SJCRH30 (cell line): Measurements from ENCODE around the gene USPL1. TPM values are rescaled to one million over a fixed set of nuclear protein-coding genes. Genes with fewer than 3 reads are reported as not detected.
A peak's percentile ranks its signal among the peaks of the same experiment; 100 is the strongest.

Source experiments
- DNase-seq, 2 experiments: peaks; one replicate each; pipeline ENCODE4 v3.0.0-alpha.2; 2015 to 2020
- H3K27ac ChIP-seq: fragments of 250-450 bp; sonication (Bioruptor Pico); 2 replicates; pipeline ENCODE4 v1.5.1; 2020; ENCODE audit warnings: mild to moderate bottlenecking, moderate library complexity
- H3K27me3 ChIP-seq: fragments of 250-450 bp; sonication (Bioruptor Pico); 2 replicates; pipeline ENCODE4 v1.5.1; 2020; ENCODE audit warnings: mild to moderate bottlenecking, moderate library complexity
- H3K36me3 ChIP-seq: fragments of 250-450 bp; sonication (Bioruptor Pico); 2 replicates; pipeline ENCODE4 v1.5.1; 2020; ENCODE audit warnings: mild to moderate bottlenecking, moderate library complexity
- H3K4me1 ChIP-seq: fragments of 250-450 bp; sonication (Bioruptor Pico); 2 replicates; pipeline ENCODE4 v1.5.1; 2020; ENCODE audit warnings: mild to moderate bottlenecking, moderate library complexity
- H3K4me3 ChIP-seq: fragments of 250-450 bp; sonication (Bioruptor Pico); 2 replicates; pipeline ENCODE4 v1.5.1; 2020; ENCODE audit warnings: mild to moderate bottlenecking, moderate library complexity
- H3K9me3 ChIP-seq: fragments of 250-450 bp; sonication (Bioruptor Pico); replicated peaks from 2 replicates; pipeline ENCODE4 v1.5.1; 2020; ENCODE audit warnings: mild to moderate bottlenecking, moderate library complexity
- total RNA-seq: library from RNA; depleted of rRNA; stranded (reverse); fragments of >200 nt; shearing (Covaris generic); gene quantifications from 2 replicates; pipeline ENCODE4 v1.2.3, GENCODE V29; 2014

USPL1 gene
- total RNA-seq, 1 experiment from 2014 or later: 46.0 TPM

DNA sequence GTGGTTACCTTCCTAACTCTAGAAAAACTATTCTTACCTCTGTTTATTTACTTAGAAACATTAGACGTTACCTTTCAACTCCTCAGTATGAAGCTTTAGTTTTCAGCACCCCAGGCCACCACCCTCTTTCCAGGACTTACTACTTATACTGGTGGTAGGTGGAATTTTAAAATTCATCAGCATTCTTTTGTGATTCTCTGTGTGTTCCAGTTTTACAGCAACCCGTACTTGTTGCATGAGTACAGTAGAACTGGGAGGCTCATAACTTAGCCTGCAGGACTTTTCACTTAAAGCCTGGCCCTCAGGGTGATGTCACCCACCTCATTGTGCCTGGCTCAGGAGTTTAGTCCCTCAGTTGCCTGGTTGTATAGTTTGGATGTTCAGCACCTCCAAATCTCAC is 68.3 kb downstream of the USPL1 start:
- no peaks in the 10 kb centered on the region for H3K27me3 ChIP-seq
- peak in 1 of 2 experiments; percentile 44 for DNase-seq
- H3K36me3 ChIP-seq: no peaks in the 10 kb centered on the region
- H3K9me3 ChIP-seq: peaks cover 4% of the 10 kb centered on the region; the same call in 1 of the 2 replicates
- H3K27ac ChIP-seq: no peak overlapping the region
- H3K4me3 ChIP-seq: no peak overlapping the region
- H3K4me1 ChIP-seq: peaks cover 31% of the 10 kb centered on the region

DNA sequence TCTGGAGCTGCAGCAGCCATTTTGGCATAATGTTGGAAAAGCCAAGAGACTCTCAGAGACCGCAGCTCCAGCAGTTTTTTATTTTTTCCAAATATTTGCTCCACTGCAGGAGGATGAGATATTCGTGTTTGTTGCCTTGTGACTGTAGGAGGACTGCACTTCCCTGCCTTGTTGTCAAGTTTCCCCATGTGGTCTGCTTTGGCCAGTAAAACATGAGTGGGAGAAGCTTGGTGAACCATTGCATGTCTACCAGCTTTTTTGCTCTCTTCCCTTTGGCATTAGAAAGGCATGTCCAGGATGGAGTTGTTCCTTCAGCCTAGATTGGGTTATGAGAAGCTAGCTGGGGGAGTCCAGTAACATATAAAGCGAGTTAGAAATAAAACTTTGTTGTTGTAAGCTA is 69.9 kb downstream of the USPL1 start:
- Histone ChIP-seq H3K36me3 (no peaks in the 10 kb centered on the region), H3K27ac (no peak overlapping the region), H3K4me1 (peaks cover 23% of the 10 kb centered on the region), H3K27me3 (no peaks in the 10 kb centered on the region), H3K4me3 (no peak overlapping the region), H3K9me3 (peaks cover 4% of the 10 kb centered on the region; the same call in 1 of the 2 replicates)
- no peak for DNase-seq

DNA sequence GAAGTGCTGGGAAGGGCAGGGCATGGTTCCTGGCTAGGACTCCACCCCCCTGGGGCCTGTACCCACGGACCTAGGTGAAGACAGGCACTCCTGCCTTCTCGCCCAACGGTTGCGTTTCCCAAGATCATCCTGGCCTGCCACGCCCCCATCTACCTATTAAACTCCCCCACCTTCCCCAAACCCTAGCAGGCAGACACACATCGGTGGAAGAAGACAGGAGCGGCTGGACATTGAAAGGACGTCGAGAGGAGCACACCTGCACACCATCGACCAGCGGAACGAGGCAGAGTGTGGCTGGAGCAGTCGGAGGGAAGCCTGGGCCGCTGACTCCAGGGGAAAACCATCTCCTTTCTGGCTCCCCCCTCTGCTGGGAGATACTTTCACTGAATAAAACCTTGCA is 72.0 kb downstream of the USPL1 start:
- Histone ChIP-seq H3K36me3 (no peaks in the 10 kb centered on the region), H3K9me3 (peaks cover 4% of the 10 kb centered on the region; the same call in 1 of the 2 replicates), H3K27me3 (no peaks in the 10 kb centered on the region), H3K27ac (peak overlapping the region; percentile 91), H3K4me3 (peak overlapping the region; percentile 57), H3K4me1 (peaks cover 17% of the 10 kb centered on the region; the same call in 1 of the 2 replicates)
- DNase-seq: no peak

DNA sequence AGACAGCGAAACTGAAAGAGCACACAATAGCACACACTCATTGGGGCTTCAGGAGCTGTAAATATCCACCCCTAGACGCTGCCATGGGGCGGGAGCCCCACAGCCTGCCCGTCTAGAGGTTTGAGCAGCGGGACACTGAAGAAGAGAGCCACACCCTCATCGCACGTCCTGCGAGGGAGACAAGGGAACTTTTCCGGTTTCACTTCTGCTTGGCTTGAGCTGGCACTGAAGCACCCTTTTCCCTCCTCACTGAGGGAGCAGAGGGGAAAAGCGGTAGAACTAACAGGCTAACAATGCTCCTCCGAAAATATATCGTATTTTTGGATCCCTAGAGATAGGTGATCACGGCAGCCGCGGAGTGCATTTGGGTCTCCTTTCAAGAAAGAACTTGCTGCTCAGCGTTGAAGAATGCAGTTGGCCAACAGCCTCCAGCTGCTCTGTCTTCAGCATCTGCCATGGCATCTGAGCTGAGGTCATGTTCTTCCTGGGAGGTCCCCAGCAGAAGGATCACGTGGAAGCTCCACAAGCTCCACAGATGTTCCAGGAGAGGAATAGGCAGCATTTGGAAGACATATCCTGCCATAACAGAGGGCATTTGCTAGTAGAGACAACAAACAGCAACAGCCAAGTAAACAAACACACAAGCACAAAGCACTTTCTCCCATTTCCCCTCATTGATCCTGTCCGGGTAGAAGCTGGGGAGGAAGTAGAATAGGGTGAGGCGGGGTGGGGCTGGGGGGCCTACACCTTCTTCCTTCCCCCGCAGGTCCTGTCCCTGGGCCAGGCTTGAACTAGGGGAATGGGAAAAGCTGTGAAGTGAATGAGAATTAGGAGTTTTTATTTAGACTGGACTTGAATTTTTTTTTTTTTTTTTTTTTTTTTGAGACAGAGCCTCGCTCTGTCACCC is 72.8 kb downstream of the USPL1 start:
- DNase-seq: peak; percentile 95 to 97
- Histone ChIP-seq H3K9me3 (peaks cover 4% of the 10 kb centered on the region; the same call in 1 of the 2 replicates), H3K36me3 (no peaks in the 10 kb centered on the region), H3K4me3 (peak overlapping the region; percentile 57), H3K4me1 (peaks cover 15% of the 10 kb centered on the region), H3K27me3 (no peaks in the 10 kb centered on the region), H3K27ac (peak overlapping the region; percentile 91)

DNA sequence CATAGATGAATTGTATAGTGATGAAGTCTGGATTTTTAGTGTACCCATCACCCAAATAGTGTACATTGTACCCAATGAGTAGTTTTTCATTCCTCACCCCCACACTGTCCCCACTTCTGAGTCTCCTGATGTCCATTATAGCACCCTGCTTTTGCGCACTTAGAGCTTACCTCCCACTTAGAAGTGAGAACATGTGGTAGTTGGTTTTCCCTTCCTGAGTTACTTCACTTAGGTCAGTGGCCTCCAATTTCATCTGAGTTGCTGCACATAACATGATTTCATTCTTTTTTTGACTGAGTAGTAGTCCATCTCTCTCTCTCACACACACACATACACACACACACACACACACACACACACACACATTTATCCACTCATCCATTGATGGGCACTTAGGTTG is 74.4 kb downstream of the USPL1 start:
- H3K4me1 ChIP-seq: peaks cover 19% of the 10 kb centered on the region
- peaks cover 4% of the 10 kb centered on the region; the same call in 1 of the 2 replicates for H3K9me3 ChIP-seq
- H3K36me3 ChIP-seq: no peaks in the 10 kb centered on the region
- no peaks in the 10 kb centered on the region for H3K27me3 ChIP-seq
- no peak for DNase-seq
- H3K27ac ChIP-seq: no peak overlapping the region
- H3K4me3 ChIP-seq: no peak overlapping the region

DNA sequence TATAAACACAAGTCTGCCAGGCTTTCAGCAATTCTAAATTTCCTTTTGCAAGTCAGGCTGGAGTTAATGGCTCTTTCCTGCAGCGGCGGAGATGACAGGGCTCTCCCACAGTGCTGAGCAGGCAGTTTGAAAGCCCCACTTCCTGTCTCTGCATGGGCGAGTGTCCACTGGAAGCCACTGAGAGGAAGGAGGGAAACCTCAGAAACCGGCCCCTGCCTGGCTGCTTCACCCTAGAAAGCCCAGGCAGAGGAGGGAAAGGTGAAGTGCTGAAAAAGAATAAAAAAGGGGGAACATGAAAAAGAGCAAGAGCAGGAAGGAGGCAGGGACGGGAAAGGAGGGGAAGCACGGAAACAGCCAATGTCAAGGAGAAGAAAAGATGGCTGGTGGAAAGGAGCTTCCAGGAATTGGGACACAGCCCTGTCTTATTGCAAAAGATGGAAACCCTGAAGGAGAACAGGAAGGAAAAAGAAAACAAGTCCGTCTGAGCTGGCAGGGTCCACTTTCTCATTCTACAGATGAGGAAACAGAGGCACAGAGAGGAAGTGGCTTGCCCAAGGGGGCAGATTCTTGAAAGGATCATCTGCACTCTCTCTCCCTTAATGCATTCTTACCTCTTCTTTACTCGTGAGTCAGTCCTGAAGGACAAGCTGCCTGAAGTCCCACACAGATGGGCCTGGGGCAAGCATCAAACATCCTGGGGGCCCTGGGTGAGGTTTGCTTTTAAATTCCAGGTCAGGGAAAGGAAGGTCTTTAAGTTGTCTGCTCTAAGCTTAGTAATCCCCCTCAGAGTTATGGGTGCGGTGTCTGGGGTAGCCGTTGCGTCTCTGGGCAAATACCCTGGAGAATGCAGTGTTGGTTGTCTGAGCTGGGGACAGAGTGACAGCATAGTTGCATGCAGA is 78.8 kb downstream of the USPL1 start:
- H3K27ac ChIP-seq: no peak overlapping the region
- peak; percentile 40 to 63 for DNase-seq
- H3K4me3 ChIP-seq: no peak overlapping the region
- no peaks in the 10 kb centered on the region for H3K9me3 ChIP-seq
- no peaks in the 10 kb centered on the region for H3K27me3 ChIP-seq
- H3K4me1 ChIP-seq: peaks cover 21% of the 10 kb centered on the region
- no peaks in the 10 kb centered on the region for H3K36me3 ChIP-seq

DNA sequence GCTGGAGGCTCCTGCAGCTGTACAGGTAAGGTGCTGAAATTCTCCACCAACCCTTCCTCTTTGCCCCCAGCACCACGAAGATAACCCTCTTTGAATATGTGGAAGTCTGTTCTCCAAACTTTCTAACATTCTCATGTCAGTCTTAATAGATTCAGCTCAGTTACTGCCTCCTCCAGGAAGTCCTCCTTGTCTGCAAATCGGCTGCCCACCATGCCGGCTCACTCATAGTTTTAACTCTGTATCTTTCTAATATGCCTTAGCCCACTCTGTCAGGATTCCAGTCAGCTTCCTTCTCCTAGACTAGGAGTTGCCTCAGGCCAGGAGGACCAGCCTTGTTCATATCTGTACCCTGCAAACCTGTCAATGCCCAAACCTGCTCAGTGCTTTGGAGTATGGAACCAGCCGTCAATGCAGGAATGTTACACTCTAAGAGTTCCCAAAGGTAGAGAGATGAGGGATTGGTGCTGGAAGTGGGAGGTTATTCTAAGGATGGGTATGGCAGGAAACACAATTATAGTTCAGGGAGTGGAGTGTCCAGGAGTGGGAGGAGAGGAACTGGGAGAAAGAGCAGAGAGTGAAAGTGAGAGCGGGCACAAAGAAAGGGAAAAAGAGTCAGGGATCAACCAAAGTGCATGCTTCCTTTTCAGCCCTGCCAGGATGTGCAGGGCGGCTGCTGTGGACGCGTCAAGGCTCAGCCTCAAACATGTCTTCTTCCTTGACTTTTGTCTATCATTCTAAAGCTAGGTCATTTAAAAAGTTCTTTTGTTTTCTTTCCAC is 79.6 kb downstream of the USPL1 start:
- DNase-seq: peak in 1 of 2 experiments; percentile 28
- Histone ChIP-seq H3K27ac (peak overlapping the region; percentile 15; the same call in 1 of the 2 replicates), H3K4me1 (peaks cover 21% of the 10 kb centered on the region), H3K4me3 (peak overlapping the region; percentile 36), H3K9me3 (no peaks in the 10 kb centered on the region), H3K27me3 (no peaks in the 10 kb centered on the region), H3K36me3 (no peaks in the 10 kb centered on the region)

DNA sequence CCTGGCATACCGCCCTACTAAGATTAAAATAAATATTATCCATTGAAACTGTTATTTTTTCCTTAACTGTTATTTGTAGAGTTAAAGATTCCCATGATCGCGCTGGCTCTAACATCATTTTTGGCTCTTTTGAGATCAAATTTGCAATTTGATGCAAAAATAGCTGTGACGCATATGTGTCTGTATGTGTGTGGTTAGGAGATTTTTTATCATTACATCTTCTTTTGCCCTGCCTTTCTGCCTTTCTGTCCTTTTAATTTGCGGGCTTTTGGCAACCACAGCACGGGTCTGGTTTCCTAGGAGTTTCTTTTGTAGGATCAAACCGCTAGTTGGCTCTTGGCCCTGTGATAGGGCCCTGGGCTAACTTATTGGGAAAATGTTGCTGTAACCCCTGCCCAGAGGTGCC is 80.3 kb downstream of the USPL1 start:
- DNase-seq: peak; percentile 55 to 73
- Histone ChIP-seq H3K27me3 (no peaks in the 10 kb centered on the region), H3K4me1 (peaks cover 21% of the 10 kb centered on the region), H3K4me3 (peak overlapping the region; percentile 36), H3K27ac (peak overlapping the region; percentile 15; the same call in 1 of the 2 replicates), H3K36me3 (no peaks in the 10 kb centered on the region), H3K9me3 (no peaks in the 10 kb centered on the region)

DNA sequence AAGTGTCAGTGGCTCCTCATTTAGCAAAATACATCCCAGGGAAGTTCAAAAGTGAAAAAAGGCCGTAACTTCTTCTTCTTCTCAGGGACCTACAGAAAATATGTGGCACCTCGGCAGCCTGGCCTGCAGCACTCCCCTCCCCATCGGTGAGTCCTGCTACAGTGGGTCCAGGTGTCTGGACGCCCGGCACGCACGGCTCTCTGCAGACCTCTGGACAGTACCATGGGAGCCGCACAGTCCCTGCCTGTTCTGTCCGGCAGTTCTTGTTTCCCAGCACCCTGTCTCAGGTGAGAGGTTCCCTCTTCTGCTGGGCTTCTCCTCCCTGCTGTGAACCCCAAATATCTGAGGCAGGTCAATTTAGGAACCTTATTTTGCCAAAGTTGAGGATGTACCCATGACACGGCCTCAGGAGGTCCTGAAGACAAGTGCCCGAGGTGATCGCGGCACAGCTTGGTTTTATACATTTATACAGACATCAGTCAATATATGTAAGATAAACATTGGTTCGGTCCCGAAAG is 80.8 kb downstream of the USPL1 start:
- Histone ChIP-seq H3K36me3 (no peaks in the 10 kb centered on the region), H3K27ac (no peak overlapping the region), H3K4me1 (peaks cover 21% of the 10 kb centered on the region), H3K4me3 (no peak overlapping the region; the same call in 1 of the 2 replicates), H3K27me3 (no peaks in the 10 kb centered on the region), H3K9me3 (no peaks in the 10 kb centered on the region)
- no peak for DNase-seq

DNA sequence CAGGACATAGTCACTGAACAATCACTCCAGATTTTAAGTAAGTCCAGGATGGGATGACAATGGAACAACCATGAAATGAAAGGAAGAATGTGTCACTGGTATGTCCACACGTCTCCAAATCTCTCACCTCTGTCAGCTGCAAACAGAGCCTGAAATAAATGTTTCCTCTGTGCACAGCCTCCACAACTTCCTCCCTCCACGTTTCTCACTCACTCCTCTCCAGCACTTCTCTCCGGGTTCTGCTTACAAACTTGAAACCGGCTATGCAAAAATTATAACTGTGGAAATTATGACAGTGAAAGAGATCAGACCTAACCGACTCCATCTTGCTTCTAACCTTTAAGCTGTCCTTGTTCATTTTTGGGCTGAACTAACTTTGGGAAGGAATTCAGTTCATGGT is 82.6 kb downstream of the USPL1 start:
- H3K4me3 ChIP-seq: no peak overlapping the region
- no peaks in the 10 kb centered on the region for H3K9me3 ChIP-seq
- no peaks in the 10 kb centered on the region for H3K36me3 ChIP-seq
- peaks cover 21% of the 10 kb centered on the region for H3K4me1 ChIP-seq
- no peaks in the 10 kb centered on the region for H3K27me3 ChIP-seq
- no peak for DNase-seq
- H3K27ac ChIP-seq: no peak overlapping the region

DNA sequence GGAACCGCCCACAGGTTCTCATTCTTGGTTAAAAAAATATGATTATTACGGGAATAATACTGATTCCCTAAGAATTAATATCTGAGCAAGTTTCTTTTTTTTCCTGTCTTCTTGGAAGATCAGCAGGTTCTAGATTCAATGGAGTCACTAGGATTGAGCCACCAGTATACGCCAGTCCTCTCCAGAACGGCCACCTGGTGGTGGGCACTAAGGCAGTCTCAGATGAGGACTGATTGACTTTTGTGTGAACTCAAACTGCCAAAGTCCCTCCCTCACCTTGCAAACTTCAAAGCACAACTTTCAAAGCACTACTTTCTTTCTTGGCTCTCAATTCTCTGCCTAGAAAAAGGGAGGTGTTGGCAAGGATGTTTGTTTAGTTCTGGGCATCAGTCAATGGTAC is 84.3 kb downstream of the USPL1 start:
- H3K27ac ChIP-seq: no peak overlapping the region
- H3K4me3 ChIP-seq: no peak overlapping the region
- no peaks in the 10 kb centered on the region for H3K27me3 ChIP-seq
- no peaks in the 10 kb centered on the region for H3K36me3 ChIP-seq
- no peaks in the 10 kb centered on the region for H3K9me3 ChIP-seq
- DNase-seq: no peak
- peaks cover 12% of the 10 kb centered on the region; the same call in 1 of the 2 replicates for H3K4me1 ChIP-seq

DNA sequence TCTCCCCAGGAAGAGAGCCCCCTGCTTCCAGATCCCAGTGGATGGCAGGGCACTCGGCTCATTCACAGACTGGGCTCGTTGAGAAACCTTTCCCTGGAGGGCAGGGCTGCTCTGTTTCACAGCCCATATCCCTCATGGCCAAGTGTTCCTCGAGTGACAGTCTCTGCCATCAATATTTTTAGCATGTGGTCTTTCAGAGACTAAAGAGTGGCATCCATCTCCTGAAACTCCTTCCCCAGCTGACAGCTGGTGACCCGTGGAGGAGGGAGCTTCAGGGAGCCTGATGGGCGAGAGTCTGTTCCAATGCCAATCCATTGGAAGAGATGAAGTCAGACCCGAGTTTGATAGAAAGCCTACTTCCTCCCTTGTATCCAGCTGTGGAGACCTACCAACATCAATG is 86.9 kb downstream of the USPL1 start:
- no peaks in the 10 kb centered on the region for H3K27me3 ChIP-seq
- no peak overlapping the region for H3K27ac ChIP-seq
- no peak overlapping the region for H3K4me3 ChIP-seq
- H3K36me3 ChIP-seq: no peaks in the 10 kb centered on the region
- 0 out of 2 replicates have a peak, but pooled peaks cover 4% of the 10 kb centered on the region for H3K4me1 ChIP-seq
- H3K9me3 ChIP-seq: no peaks in the 10 kb centered on the region
- no peak for DNase-seq

DNA sequence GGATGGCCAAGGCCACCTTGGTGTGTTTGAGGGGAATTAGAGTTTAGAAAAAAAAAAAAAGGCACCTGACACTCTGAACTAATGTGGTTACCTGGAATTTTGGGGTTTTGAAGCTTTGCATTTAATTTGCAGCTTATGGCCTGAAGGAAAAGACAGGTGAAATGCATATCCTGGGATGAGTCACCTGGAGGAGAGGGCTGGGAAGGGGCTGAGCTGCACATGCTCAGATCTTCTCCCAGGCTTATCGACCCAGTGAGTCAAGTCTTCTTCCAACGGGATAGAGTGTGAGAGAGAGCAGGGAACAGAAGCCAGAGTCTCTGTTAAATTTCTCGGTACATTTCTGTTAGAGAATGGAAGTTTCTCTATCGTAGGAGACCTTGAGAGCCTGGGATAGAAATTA is 88.0 kb downstream of the USPL1 start:
- Histone ChIP-seq H3K9me3 (no peaks in the 10 kb centered on the region), H3K36me3 (no peaks in the 10 kb centered on the region), H3K4me3 (no peak overlapping the region), H3K27ac (no peak overlapping the region), H3K4me1 (0 out of 2 replicates have a peak, but pooled peaks cover 4% of the 10 kb centered on the region), H3K27me3 (no peaks in the 10 kb centered on the region)
- DNase-seq: no peak

DNA sequence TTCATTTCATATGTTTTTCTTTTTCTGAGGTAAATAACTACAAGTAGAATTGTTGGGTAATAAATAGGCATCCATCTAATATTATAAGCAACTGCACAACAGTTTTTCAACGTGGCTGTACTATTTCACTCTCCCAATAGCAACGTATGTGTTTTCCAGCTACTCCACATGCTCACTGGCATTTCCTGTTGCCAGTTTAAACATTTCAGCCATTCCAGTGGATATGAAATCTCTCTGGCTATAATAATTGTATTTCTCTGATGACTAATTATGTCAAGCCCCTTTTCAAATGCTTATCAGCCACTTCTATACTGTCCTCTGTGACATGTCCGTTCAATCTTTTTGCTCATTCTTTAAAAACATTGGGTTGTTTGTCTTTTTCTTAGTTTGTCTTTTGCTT is 90.8 kb downstream of the USPL1 start:
- DNase-seq: no peak
- Histone ChIP-seq H3K27ac (no peak overlapping the region), H3K36me3 (no peaks in the 10 kb centered on the region), H3K9me3 (no peaks in the 10 kb centered on the region), H3K4me3 (no peak overlapping the region), H3K27me3 (no peaks in the 10 kb centered on the region), H3K4me1 (0 out of 2 replicates have a peak, but pooled peaks cover 4% of the 10 kb centered on the region)
